Measurements from ENCODE around the gene PTPRN2.

The PTPRN2 gene

DNA sequence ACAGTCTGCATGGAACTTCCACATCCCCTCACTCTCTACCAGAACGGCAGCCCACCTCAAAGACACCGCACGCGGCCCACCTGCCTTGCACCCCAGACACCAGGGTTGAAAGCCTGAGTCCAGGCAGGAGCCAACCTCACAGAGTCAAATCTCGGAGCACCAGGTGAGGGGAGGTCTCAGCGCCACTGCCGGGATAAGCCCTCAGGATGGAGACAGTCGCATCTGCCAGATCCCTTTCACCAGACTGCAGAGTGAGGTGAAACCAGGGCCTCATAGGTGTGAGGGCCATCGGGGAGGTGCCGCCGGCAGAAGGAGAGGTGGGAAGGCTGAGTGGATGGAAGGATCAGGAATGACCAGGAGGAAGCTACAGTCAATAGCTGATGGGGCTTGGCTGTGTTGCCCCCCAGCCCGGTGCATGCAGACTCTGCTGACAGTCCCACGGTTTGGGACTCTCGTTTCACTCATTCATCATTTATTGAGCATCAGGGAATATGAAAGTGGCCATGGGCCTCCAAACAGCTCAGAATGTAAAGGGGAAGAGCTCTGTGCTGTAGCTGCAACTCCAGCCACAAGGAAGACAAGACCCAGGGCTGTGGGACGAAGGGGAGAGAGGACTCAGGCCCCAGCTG, 315.0 kb downstream of the PTPRN2 start:
- Mint-ChIP-seq H3K36me3 (no peaks in the 10 kb centered on the region), H3K4me3 (no peak overlapping the region), H3K4me1 (no peaks in the 10 kb centered on the region), H3K9me3 (no peaks in the 10 kb centered on the region), H3K27ac (no peak overlapping the region), H3K27me3 (no peaks in the 10 kb centered on the region)

DNA sequence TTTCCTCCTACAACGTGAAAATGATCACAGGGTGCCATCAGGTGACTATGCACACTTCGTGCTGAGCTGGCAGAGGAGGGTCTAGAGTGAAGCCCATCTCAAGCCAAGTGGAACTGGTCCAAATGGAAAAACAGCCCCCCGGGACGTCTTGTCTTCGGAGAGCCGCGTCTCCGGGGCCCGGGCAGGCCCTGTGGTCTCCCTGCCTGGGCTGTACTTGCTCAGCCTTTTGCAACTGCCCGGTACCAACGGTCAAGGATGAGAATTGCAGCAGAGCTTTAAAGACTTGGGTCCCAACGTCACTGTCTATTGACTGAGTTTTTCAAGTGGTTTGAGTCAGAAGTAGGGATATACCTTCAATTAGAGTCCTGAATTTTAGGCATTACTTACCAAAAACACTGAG, 315.5 kb downstream of the PTPRN2 start:
- Mint-ChIP-seq H3K27me3 (no peaks in the 10 kb centered on the region), H3K27ac (no peak overlapping the region), H3K9me3 (no peaks in the 10 kb centered on the region), H3K4me1 (no peaks in the 10 kb centered on the region), H3K36me3 (no peaks in the 10 kb centered on the region), H3K4me3 (no peak overlapping the region)

DNA sequence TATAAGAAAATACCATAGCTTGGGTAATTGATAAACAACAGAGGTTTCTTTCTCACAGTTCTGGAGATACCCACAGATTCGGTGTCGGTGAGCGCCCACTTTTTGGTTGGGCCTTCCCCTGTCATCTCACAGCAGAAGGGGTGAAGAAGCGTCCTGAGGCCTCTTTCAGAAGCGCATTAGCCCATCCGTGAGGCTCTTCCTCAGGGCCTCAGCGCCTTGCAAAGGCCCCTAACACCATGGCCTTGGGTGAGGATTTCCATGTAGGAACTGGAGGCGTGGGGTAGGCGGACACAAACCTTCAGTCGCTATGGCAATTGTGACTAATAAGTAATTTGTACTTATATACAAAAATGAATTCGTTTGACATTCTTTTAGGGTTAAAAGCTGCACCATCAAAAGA, 316.0 kb downstream of the PTPRN2 start:
- H3K4me1 Mint-ChIP-seq = no peaks in the 10 kb centered on the region
- no peaks in the 10 kb centered on the region for H3K36me3 Mint-ChIP-seq
- no peaks in the 10 kb centered on the region for H3K27me3 Mint-ChIP-seq
- no peak overlapping the region for H3K4me3 Mint-ChIP-seq
- H3K27ac Mint-ChIP-seq = no peak overlapping the region
- no peaks in the 10 kb centered on the region for H3K9me3 Mint-ChIP-seq

DNA sequence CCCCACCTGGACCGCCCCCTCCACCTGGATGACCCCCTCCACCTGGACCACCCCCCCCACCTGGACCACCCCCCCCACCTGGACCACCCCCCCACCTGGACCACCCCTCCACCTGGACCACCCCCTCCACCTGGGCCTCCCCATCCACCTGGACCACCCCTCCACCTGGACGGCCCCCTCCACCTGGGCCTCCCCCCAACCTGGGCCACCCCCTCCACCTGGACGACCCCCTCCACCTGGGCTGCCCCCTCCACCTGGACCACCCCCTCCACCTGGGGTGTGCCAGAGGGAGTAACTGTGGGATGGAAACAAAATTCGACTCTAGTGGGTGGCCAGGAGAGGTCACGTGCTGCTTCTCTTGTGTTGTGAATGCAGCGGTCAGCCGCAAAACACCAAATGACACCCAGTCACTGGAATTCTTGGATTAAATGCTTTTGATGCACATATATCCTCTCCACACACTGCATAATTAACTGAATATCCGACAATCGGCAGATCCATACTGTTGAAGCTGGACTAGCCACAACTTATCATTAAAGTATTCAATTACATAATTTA, 316.7 kb downstream of the PTPRN2 start:
- Mint-ChIP-seq H3K36me3 (no peaks in the 10 kb centered on the region), H3K4me3 (no peak overlapping the region), H3K4me1 (no peaks in the 10 kb centered on the region), H3K27ac (no peak overlapping the region), H3K9me3 (no peaks in the 10 kb centered on the region), H3K27me3 (no peaks in the 10 kb centered on the region)

DNA sequence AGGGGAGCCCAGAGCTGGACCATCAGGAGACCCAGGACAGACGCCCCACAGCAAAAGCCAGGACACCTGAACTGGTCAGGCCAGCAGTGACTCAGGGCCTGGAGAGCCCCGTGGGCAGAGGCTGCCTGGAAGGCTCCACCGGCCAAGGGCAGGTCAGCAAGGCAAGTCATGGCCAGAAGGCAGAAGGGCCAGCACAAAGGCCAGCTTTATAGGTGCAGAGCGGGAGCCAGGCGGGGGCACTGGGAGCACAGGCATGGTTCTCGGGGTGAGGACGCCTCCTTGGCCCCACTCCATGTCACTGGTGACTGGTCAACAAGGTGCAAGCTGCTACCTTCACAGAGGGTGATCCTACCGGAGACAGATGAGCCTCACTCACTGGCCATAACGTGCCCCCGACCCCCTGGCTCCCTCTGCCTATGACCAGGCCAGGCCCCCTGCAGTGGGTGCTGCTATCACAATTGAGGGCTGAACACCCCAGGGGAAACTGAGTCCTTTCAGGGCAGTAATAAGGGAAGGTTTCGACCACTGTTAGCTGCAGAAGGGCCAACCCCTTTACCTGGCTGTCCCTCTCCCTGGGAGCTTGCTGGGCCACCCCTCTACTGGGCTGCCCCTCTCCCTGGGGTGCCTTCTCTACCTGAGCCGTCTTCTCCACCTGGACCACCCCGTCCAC, 317.4 kb downstream of the PTPRN2 start:
- Mint-ChIP-seq H3K4me1 (no peaks in the 10 kb centered on the region), H3K27ac (no peak overlapping the region), H3K27me3 (no peaks in the 10 kb centered on the region), H3K36me3 (no peaks in the 10 kb centered on the region), H3K9me3 (no peaks in the 10 kb centered on the region), H3K4me3 (no peak overlapping the region)

DNA sequence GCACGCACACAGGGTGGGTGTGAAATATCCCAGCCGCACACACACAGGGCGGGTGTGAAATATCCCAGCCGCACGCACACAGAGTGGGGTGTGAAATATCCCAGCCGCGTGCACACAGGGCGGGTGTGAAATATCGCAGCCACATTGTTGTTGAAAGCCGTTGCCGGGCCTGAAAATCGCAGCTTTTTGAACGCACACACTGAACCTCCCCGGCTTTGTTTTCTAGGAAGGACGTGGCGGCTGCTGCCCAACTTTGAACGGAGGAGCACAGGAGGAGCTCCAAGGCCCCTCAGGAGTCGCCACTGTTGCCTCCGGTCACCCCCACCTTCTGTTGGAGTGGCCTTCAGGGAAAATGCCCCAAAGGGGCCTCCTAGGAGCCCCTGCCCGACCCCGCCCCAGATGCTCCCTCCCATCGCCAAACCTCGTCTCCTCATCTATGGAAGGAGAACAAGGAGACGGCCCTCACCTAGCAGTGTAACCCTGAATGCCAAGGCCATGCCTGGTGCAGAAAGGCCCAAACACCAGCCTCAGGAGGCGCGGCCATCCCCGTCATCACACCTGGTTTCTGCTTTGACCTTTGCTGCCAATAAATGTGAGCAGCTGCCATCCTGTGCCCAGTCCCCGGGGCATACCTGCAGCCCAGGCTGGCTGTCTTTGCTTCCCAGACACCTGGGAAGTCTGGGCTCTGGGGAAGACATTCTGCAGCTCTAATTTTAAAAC, 318.6 kb downstream of the PTPRN2 start:
- no peaks in the 10 kb centered on the region for H3K27me3 Mint-ChIP-seq
- no peak overlapping the region for H3K4me3 Mint-ChIP-seq
- no peaks in the 10 kb centered on the region for H3K4me1 Mint-ChIP-seq
- H3K9me3 Mint-ChIP-seq = no peaks in the 10 kb centered on the region
- H3K27ac Mint-ChIP-seq = no peak overlapping the region
- no peaks in the 10 kb centered on the region for H3K36me3 Mint-ChIP-seq

DNA sequence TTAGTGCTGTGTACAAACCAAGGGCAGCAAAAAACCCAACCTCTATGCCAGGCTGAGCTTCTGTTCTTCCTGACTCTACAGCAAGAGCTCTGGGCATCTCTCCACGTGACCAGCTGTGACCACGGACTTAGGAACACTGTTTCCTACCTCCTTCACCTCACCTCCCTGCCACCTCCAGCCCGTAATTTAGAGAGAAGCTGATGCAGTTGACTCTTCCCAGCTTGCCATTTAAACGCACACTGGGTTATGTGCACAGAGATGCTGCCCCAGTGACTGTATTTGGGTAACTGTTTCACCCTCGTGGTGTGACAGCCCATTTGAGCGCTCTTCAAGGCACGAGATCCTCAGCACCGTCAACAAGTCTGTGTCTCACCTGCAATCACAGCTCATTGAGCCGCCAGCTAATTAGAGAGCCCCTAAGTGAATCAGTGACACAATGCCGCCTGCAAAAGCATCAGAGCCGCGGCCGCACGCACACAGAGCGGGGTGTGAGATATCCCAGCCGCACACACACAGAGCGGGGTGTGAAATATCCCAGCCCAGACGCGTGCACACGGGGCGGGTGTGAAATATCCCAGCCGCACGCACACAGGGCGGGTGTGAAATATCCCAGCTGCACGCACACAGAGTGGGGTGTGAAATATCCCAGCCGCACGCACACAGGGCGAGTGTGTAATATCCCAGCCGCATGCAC, 319.7 kb downstream of the PTPRN2 start:
- H3K9me3 Mint-ChIP-seq = no peaks in the 10 kb centered on the region
- no peaks in the 10 kb centered on the region for H3K4me1 Mint-ChIP-seq
- no peak overlapping the region for H3K4me3 Mint-ChIP-seq
- H3K36me3 Mint-ChIP-seq = no peaks in the 10 kb centered on the region
- H3K27ac Mint-ChIP-seq = no peak overlapping the region
- no peaks in the 10 kb centered on the region for H3K27me3 Mint-ChIP-seq

DNA sequence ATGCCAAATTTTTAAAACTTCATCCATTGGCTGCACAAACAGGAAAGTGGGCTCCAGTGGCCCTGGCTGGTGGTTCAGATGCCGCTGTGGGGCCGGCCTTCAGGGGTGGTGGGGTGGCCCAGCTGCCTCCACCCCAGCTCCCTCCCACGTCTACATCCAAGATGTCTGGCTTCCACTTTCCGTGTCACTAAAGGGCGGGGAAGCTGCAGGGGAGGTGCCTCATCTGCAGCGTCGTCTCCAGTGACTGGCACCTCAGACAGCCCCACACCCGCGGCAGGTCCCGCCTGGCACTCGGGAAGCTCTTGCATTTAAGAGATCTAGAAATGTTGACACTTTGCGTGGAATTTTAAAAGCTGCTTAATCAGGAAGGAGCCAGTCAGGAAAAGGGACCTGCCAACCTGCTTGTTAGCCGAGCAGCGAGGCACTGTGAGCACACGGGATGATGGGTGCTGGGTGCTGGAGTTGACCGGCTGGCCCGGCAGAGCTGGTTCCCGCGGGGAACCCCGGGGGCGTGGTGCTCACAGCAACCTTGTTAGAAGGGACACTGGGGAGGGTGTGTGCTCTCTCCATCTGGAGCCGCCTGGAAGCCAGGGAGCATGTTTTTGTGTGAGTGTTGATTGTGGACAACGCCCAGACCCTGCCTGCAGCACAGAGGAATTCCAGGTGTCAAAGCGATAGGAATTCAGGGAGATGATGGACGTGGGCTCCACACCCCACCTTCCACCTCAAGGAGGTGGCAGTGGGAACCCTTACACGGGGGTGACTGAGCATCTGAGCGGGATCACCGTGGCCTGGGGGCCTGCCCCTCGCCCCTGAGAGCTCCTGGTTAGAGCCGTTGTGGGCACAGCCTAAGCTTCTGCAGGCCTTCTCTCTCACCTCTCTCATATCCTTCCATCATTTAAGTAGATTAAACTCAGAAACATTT, 320.5 kb downstream of the PTPRN2 start:
- Mint-ChIP-seq H3K4me3 (no peak overlapping the region), H3K36me3 (no peaks in the 10 kb centered on the region), H3K27me3 (no peaks in the 10 kb centered on the region), H3K9me3 (no peaks in the 10 kb centered on the region), H3K4me1 (no peaks in the 10 kb centered on the region), H3K27ac (no peak overlapping the region)

DNA sequence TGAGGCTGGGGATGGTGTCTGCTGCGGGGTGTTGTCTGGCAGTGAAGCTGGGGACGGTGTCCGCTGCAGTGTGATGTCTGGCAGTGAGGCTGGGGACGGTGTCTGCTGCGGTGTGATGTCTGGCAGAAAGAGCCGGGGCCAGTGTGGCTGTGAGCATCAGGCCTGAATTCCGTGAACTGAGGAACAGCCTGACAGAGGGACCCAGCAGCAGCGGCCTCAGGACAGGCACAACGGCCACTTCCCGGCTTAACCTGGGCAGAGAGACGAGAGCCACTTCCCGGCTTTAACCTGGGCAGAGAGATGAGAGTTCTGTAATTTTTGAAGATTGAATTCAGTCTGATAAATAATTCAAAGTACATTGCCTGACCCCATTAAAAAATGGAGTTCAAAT, 321.2 kb downstream of the PTPRN2 start:
- no peak overlapping the region for H3K4me3 Mint-ChIP-seq
- no peak overlapping the region for H3K27ac Mint-ChIP-seq
- H3K27me3 Mint-ChIP-seq = no peaks in the 10 kb centered on the region
- H3K9me3 Mint-ChIP-seq = no peaks in the 10 kb centered on the region
- H3K36me3 Mint-ChIP-seq = no peaks in the 10 kb centered on the region
- H3K4me1 Mint-ChIP-seq = no peaks in the 10 kb centered on the region

DNA sequence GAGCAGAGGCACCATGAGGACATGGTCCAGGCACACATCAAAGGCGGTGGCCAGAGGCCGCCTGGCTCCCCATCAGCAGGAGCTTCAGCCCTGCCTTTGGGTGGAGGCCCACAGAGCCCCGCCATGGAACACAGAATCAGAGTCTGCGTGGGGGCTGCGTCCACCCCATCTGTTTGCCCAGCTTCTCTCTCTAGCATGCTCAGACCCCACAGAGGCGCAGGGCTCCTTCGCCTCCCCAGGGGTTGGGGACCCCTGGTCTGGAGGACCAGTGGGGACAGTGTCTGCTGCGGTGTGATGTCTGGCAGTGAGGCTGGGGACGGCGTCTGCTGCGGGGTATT, 321.9 kb downstream of the PTPRN2 start:
- H3K36me3 Mint-ChIP-seq = no peaks in the 10 kb centered on the region
- no peaks in the 10 kb centered on the region for H3K4me1 Mint-ChIP-seq
- H3K27ac Mint-ChIP-seq = no peak overlapping the region
- H3K9me3 Mint-ChIP-seq = no peaks in the 10 kb centered on the region
- no peaks in the 10 kb centered on the region for H3K27me3 Mint-ChIP-seq
- no peak overlapping the region for H3K4me3 Mint-ChIP-seq

DNA sequence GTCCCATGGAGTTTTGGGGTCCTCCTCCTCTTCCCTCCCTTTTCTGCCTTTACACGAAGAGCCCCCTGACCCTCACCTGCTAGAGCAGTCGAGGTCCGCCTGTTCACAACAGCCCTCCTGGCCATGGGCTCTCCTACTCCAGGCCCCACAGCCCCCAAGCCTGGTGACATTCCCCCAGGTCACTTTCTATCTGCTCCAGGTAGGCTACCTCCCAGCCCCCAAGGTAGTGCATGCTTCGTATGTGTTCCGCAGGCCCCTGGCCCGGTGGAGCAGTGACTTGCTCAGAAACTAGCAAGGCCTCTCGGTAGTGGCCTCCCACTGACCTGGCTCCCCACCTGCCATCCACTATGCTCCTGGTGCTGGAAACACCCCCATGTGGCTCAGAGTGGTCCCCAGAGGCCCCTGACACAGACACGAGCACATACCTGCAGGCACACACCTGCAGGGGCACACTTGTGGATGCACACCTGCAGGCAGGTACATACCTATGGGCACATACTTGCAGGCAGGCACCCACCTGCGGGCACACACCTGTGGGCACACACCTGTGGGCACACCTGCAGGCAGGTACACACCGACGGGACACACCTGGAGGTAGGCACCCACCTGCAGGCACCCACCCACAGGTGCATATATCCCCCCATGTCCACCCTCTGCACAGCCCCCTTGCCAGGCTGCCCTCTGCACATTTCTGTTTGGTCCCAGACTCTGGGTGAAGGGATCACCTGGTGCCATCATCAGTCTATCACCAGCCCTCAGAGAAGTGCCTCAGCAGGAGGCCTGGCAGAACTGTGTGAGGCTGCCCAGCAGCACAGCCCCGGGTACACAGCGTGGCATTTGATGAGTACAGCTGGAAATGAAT, 322.5 kb downstream of the PTPRN2 start:
- Mint-ChIP-seq H3K27me3 (no peaks in the 10 kb centered on the region), H3K36me3 (no peaks in the 10 kb centered on the region), H3K27ac (no peak overlapping the region), H3K4me3 (no peak overlapping the region), H3K4me1 (no peaks in the 10 kb centered on the region), H3K9me3 (no peaks in the 10 kb centered on the region)

DNA sequence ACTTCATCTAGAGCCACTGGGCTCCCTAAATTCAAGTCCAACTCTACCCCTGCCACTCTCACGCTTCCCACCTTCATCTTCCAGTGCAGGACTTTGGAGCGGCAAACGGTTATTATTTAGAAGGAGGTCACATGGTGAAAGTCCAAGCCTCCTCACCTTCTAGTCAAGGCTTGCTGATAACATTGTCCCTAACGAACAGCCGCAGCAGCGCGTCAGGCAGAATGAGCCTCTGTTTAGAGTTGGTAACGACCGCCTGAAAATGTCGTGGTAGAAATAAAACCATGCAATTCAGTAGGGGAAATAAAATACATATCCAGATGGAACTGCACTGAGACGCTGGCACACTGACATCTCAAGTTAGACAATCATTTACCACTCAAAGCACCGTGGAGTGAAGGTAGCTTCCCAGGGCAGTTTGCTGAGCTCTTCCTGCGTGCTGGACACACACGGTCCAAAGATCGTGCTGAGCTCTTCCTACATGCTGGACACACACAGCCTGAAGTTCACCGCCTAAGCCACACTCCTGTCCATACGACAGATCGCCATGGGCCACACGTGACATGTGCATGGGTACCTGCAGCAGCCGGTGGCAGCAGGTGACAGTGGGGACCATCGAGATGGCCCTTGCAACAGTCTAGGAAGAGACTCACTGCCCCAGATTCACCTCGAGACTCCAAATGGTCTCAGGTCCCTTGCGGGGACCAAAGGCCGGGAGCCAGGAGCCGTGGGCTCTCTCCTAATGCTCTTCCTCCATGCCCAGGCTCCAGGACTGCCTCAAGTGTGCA, 323.5 kb downstream of the PTPRN2 start:
- no peaks in the 10 kb centered on the region for H3K9me3 Mint-ChIP-seq
- H3K27me3 Mint-ChIP-seq = peaks cover 1% of the 10 kb centered on the region
- H3K4me1 Mint-ChIP-seq = no peaks in the 10 kb centered on the region
- no peak overlapping the region for H3K27ac Mint-ChIP-seq
- no peaks in the 10 kb centered on the region for H3K36me3 Mint-ChIP-seq
- no peak overlapping the region for H3K4me3 Mint-ChIP-seq

DNA sequence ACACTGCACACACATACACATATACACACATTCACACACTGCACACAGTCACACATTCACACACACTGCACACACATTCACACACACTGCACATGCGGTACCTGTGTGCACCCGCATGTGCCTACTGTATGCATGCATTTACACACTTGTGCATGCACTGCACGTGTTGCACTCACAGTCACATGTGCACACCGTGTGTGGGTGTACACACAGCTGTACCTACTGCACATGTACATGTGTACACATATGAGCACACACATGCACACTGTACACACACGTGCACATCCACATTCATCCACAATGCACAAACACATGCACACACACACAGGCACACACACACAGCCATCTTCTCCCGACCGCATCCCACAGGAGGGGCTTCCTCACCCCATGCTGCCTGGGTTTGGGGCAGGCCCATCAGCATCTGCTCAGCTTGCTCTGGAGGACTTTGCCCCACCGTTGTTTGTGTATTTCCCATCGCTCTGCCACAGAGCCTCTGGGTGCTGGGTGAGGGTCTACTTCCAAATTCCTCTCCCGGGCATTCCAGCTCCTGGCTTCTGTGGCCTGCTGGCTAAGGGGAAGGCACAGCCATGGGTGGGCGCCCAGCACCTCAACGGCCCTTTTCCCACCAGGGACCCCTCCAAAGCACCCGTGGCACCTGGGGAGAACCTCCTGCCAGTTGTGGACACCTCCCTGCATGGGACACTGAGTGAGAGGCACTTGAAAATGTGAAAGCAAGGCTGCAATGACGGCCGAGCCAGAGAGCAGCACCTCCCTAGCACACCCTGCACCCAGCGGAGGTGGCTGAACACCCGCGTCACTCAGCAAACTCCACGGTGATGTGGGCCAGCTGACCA, 324.3 kb downstream of the PTPRN2 start:
- H3K9me3 Mint-ChIP-seq = no peaks in the 10 kb centered on the region
- H3K4me1 Mint-ChIP-seq = no peaks in the 10 kb centered on the region
- peaks cover 1% of the 10 kb centered on the region for H3K27me3 Mint-ChIP-seq
- no peak overlapping the region for H3K27ac Mint-ChIP-seq
- H3K4me3 Mint-ChIP-seq = no peak overlapping the region
- no peaks in the 10 kb centered on the region for H3K36me3 Mint-ChIP-seq
